GM04503 (cell line): ENCODE results near the gene COQ10A.

Experiments
- DNase-seq: peaks from one replicate; pipeline ENCODE4 v3.0.0-alpha.2; 2012; ENCODE audit warnings: low read depth

Gene COQ10A

GRCh38 chr12:56266693-56267442 is at the start of gene COQ10A:
TSS of gene COQ10A (plus strand) at chr12:56266942. CDS start at chr12:56267119, 177 bp downstream.
- DNase-seq = peak; percentile 37

DNA sequence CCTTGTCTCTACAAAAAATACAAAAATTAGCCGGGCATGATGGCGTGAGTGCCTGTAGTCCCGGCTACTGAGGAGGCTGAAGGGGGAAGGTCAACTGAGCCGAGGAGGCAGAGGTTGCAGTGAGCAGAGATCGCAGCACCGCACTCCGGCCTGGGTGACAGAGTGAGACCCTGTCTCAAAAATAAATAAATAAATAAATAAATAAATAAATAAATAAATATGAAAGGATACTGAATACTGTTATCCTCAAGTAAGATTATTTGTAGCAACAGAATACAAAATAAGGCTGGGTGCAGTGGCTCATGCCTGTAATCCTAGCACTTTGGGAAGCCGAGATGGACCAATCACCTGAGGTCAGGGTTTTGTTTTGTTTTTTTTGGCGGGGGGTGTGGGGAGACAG is 46.9 kb upstream of the COQ10A start:
- DNase-seq = no peak

GRCh38 chr12:56220611-56221231 is 46.0 kb upstream of the COQ10A start:
- no peak for DNase-seq

GRCh38 chr12:56221232-56221756 is 45.4 kb upstream of the COQ10A start:
- DNase-seq = peak; percentile 62

GRCh38 chr12:56221757-56222530 is 44.8 kb upstream of the COQ10A start, which contains the start of gene RNF41:
TSS of gene RNF41 (minus strand) at chr12:56221922. CDS start at chr12:56214047, 7,875 bp downstream.
- DNase-seq = peak; percentile 83

- DNase-seq = no peak
Measured at GRCh38 chr12:56222531-56222895, 44.2 kb upstream of the COQ10A start.

DNA sequence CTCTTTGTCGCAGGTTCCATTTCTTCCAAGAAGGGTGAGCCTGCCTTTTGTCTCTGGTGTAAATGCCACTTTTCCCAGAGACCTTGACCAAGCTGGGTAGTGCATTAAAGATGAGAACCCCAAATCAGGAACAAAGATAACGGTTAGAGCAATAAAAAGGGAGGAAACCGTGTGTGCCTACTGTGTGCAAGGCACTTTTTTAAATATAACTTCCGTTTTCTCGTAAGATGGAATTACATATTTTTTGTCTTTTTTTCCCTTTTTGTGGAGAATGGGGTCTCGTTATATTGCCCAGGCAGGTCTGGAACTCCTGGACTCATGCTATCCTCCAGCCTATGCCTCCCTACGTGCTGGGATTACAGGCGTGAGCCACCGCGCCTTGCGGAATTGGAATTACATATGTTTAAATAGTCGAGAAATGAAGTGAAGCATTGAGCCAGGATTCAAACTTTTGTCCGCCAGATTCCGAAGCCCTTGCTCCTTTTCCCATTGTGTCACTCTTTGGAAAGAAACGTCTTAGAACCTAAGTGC is 43.1 kb upstream of the COQ10A start:
- no peak for DNase-seq

DNA sequence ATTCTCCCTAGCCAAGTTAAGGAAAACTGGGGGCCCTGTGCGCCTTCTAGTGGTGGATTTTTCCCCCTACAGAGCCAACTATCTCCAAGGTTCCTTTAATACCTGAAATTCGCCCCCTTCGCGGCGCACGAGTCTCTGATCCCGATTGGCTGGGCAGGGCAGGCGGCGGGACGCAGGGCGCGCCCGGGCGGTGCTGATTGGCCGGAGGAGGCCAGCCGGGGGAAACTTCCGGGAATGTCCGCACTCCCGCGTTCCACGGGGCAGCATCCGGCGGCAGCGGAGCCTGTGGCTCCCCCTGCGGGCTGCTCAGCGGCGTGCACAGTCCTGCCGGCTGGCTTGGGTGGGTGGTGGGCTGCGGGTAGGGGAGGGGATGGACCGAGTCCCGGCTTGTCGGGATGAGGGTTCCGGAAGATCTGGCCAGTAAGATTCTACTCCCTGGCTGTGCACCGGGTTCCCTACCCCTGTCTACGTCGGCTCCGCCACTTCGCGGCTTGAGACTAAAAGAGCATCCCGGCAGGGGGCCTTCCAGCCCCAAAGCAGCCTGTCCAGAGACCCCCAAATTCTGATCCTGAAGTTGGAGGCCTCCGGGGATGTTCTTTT is 42.5 kb upstream of the COQ10A start, which contains the start of gene NABP2:
Gene NABP2 (plus strand): TSS at position 241 of the 600 bp plus-strand sequence. CDS start 515 bp downstream, outside the sequence.
- peak; percentile 88 for DNase-seq

- DNase-seq = no peak
Measured at GRCh38 chr12:56224954-56225353, 41.8 kb upstream of the COQ10A start.

DNA sequence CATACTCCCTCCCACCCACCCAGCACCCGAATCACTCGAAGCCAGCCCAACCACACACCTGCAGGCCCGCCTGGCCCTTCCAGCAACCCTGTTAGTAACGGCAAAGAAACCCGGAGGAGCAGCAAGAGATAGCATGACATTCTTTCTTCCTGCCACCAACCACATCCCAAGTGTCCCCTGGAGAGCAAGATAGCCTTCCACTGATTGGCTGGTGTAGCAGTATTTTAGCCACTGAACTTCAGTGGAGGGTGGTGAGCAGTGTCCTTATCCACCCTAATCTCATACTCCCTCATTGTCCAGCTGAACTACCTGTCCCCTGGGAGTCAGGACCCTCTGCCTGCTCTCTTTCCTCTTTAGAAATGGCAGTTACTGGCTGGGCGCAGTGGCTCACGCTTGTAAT is 37.7 kb upstream of the COQ10A start:
- DNase-seq = no peak

- no peak for DNase-seq
Measured at GRCh38 chr12:56229916-56230431, 36.8 kb upstream of the COQ10A start, which contains the start of gene SLC39A5. TSS of gene SLC39A5 (plus strand) at chr12:56230051. CDS start at chr12:56231275, 1,224 bp downstream.

DNA sequence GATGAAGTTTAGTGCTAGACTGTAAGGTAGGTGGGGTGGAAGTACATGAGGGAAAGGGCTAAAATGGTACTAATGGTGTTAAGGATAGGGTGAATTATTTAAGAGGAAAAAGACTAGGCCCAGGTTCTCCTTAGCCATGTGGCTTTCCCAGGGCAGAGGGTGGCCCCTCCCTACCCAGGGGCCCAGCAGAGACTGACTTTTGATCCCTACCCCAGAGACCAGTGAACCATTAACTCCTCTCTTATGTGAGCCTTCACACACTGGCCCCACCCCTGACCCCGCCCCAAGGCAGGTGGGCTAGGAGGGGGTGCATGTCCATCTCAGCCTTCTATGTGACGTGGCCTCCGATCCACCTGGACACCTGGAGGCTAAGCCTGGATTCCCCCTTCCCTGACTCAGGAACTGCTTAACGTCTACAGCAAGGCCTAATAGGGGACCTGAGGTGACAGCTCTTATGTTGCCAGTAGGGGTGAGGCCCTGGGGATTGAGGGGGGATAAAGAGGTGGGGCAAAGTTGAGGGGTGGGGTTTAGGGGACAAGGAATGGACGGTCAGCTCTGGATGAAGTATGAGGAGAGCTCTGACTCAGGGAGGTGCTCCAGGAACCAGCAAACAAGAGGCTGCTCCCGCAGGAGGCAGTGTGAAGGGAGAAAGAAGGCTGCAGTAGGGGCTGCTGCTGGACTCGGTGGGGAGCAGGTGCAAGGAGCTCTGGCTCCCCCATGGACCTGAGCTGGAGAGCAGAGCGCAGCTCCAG is 36.1 kb upstream of the COQ10A start:
- no peak for DNase-seq

DNA sequence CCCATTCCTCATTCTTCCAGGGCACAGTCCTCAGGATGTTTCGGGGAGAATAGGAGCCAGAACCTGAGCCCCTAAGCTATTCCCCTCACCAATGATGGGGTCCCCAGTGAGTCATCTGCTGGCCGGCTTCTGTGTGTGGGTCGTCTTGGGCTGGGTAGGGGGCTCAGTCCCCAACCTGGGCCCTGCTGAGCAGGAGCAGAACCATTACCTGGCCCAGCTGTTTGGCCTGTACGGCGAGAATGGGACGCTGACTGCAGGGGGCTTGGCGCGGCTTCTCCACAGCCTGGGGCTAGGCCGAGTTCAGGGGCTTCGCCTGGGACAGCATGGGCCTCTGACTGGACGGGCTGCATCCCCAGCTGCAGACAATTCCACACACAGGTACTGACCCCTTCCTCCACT is 35.6 kb upstream of the COQ10A start:
- no peak for DNase-seq

DNA sequence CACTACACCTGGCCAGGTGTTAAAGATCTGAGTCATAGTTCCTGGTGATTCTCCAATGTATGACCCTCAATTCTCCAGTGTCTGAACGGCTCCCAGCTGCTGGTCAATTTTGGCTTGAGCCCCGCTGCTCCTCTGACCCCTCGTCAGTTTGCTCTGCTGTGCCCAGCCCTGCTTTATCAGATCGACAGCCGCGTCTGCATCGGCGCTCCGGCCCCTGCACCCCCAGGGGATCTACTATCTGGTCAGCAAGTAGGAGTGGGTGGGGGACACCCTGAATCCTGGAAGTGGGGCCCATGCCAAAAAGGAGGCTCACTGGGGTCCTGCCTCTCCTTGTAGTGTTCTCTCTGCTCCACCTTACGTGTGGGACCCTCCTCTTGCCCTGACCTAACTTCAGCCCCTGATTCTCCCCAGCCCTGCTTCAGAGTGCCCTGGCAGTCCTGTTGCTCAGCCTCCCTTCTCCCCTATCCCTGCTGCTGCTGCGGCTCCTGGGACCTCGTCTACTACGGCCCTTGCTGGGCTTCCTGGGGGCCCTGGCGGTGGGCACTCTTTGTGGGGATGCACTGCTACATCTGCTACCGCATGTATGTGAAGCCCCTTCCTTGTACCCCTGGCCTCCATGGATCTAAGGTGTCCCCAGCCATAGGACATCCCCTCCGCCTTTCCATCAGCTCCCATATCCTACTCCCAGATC is 31.9 kb upstream of the COQ10A start:
- DNase-seq = no peak

DNA sequence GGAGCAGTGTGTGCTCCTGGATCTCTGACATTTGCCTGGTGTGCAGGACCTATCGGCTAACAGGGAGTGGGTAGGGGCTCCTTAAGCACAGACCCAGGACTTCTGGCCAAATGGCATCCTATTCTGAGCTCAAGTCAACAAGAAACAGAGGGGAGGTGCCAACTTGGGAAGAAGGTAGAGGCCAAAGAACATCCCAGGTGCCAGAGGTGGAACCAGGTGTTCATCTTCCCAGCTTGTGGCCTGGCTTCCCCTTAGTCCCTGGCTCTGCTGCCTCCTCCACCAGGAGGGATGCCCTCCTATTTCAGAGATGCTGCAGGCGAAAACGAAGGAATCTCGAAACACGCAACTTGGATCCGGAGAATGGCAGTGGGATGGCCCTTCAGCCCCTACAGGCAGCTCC is 30.7 kb upstream of the COQ10A start:
- DNase-seq = no peak

DNA sequence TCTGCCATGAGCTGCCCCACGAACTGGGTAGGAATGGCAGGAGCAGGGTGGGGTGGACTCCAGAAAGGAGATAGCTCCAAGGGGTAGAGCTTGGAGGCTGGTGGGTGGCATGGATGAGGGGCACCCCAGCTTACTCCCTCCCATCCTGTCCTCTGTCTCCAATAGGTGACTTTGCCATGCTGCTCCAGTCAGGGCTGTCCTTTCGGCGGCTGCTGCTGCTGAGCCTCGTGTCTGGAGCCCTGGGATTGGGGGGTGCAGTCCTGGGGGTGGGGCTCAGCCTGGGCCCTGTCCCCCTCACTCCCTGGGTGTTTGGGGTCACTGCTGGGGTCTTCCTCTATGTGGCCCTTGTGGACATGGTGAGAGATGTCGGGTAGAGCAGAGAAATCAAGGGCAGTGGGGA is 29.8 kb upstream of the COQ10A start:
- no peak for DNase-seq

- no peak for DNase-seq
Measured at GRCh38 chr12:56237552-56237951, 29.2 kb upstream of the COQ10A start.

- no peak for DNase-seq
Measured at GRCh38 chr12:56241424-56242303, 25.1 kb upstream of the COQ10A start.

DNA sequence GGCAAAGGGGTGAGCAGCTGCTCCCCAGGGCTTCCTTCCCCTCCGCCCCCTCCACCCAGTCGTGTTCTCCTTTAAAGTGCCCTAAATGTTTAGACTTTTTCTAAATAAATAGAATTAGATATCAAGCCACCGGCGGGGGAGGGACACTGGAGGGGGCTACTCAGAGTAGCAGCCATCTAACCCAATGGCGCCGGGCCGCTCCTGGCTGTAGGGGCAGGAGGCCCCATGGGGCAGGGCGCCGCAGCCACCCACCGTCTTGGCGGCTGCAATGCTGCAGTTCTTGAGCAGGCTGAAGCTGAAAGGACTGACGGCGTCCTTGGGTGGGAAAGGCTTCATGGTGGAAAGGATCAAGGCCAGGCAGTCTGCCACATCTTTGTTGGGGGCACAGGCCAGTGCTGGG is 23.8 kb upstream of the COQ10A start:
- no peak for DNase-seq
